ENCODE results near the gene PIGU. TPM values are rescaled to one million over a fixed set of nuclear protein-coding genes. Genes with fewer than 3 reads are reported as not detected.

PIGU gene
- total and polyA plus RNA-seq, 2 of the 13 experiments (the other 11 are each of a cell fraction or from before 2014, with no cell fraction given): 45.5 to 231 TPM

- TF ChIP-seq, protein P1, sequence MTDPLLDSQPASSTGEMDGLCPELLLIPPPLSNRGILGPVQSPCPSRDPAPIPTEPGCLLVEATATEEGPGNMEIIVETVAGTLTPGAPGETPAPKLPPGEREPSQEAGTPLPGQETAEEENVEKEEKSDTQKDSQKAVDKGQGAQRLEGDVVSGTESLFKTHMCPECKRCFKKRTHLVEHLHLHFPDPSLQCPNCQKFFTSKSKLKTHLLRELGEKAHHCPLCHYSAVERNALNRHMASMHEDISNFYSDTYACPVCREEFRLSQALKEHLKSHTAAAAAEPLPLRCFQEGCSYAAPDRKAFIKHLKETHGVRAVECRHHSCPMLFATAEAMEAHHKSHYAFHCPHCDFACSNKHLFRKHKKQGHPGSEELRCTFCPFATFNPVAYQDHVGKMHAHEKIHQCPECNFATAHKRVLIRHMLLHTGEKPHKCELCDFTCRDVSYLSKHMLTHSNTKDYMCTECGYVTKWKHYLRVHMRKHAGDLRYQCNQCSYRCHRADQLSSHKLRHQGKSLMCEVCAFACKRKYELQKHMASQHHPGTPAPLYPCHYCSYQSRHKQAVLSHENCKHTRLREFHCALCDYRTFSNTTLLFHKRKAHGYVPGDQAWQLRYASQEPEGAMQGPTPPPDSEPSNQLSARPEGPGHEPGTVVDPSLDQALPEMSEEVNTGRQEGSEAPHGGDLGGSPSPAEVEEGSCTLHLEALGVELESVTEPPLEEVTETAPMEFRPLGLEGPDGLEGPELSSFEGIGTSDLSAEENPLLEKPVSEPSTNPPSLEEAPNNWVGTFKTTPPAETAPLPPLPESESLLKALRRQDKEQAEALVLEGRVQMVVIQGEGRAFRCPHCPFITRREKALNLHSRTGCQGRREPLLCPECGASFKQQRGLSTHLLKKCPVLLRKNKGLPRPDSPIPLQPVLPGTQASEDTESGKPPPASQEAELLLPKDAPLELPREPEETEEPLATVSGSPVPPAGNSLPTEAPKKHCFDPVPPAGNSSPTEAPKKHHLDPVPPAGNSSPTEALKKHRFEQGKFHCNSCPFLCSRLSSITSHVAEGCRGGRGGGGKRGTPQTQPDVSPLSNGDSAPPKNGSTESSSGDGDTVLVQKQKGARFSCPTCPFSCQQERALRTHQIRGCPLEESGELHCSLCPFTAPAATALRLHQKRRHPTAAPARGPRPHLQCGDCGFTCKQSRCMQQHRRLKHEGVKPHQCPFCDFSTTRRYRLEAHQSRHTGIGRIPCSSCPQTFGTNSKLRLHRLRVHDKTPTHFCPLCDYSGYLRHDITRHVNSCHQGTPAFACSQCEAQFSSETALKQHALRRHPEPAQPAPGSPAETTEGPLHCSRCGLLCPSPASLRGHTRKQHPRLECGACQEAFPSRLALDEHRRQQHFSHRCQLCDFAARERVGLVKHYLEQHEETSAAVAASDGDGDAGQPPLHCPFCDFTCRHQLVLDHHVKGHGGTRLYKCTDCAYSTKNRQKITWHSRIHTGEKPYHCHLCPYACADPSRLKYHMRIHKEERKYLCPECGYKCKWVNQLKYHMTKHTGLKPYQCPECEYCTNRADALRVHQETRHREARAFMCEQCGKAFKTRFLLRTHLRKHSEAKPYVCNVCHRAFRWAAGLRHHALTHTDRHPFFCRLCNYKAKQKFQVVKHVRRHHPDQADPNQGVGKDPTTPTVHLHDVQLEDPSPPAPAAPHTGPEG (CRISPR knock-in tag; IDR thresholded peaks at IDR 0.05): peak; percentile 91
- peak; percentile 96 for TF ChIP-seq ZNF766 (CRISPR knock-in tag; IDR thresholded peaks at IDR 0.05; ENCODE audit: borderline replicate concordance)
- TF ChIP-seq XRCC5 (optimal IDR thresholded peaks at IDR 0.05; ENCODE audit: low read length): peak; percentile 80
- no peak for TF ChIP-seq PCBP1 (IDR thresholded peaks at IDR 0.05; ENCODE audit: borderline replicate concordance, low read depth, low read length)
- no peak for TF ChIP-seq SP140L (CRISPR knock-in tag; IDR thresholded peaks at IDR 0.05; ENCODE audit: borderline replicate concordance)
- peak; percentile 69; the same call in 1 of the 2 replicates for TF ChIP-seq MIER2 (CRISPR knock-in tag; IDR thresholded peaks at IDR 0.05)
- peak; percentile 100 for TF ChIP-seq ZEB1 (IDR thresholded peaks at IDR 0.05; ENCODE audit: insufficient replicate concordance, low read depth)
- TF ChIP-seq ZNF10 (CRISPR knock-in tag; IDR thresholded peaks at IDR 0.05; ENCODE audit: borderline replicate concordance, low read depth): no peak
- TF ChIP-seq NRL (CRISPR knock-in tag; IDR thresholded peaks at IDR 0.05; ENCODE audit: borderline replicate concordance): 0 out of 2 replicates have a peak, but pooled peaks have one; percentile 58
- TF ChIP-seq SPEN (CRISPR knock-in tag; IDR thresholded peaks at IDR 0.05; ENCODE audit: low read depth): peak; percentile 81; the same call in 1 of the 2 replicates
- peak; percentile 23; the same call in 1 of the 2 replicates for TF ChIP-seq SMYD3 (CRISPR knock-in tag; IDR thresholded peaks at IDR 0.05)
- TF ChIP-seq, protein P2, sequence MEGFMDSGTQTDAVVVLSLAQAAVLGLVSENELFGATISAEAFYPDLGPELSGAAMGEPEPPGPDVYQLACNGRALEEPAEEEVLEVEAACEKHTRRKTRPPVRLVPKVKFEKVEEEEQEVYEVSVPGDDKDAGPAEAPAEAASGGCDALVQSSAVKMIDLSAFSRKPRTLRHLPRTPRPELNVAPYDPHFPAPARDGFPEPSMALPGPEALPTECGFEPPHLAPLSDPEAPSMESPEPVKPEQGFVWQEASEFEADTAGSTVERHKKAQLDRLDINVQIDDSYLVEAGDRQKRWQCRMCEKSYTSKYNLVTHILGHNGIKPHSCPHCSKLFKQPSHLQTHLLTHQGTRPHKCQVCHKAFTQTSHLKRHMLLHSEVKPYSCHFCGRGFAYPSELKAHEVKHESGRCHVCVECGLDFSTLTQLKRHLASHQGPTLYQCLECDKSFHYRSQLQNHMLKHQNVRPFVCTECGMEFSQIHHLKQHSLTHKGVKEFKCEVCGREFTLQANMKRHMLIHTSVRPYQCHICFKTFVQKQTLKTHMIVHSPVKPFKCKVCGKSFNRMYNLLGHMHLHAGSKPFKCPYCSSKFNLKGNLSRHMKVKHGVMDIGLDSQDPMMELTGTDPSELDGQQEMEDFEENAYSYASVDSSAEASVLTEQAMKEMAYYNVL (CRISPR knock-in tag; IDR thresholded peaks at IDR 0.05; ENCODE audit: borderline replicate concordance): peak; percentile 100
- TF ChIP-seq ZNF777 (CRISPR knock-in tag; IDR thresholded peaks at IDR 0.05): peak; percentile 41; the same call in 1 of the 2 replicates
- peak; percentile 96 for TF ChIP-seq ZSCAN20 (CRISPR knock-in tag; IDR thresholded peaks at IDR 0.05; ENCODE audit: borderline replicate concordance)
- no peak for TF ChIP-seq CENPX (CRISPR knock-in tag; IDR thresholded peaks at IDR 0.05)
- peak; percentile 50 for TF ChIP-seq YY1 (IDR thresholded peaks at IDR 0.05; ENCODE audit: insufficient read depth, insufficient replicate concordance, low read depth, low read length)
- peak; percentile 39; the same call in 1 of the 2 replicates for TF ChIP-seq THAP9 (CRISPR knock-in tag; IDR thresholded peaks at IDR 0.05; ENCODE audit: borderline replicate concordance)
Measured at GRCh38 chr20:34621383-34622367, 55.2 kb downstream of the PIGU start (continued).
